Suprapubic skin (tissue), 4 donors: Measurements from ENCODE around the gene COL9A3. TPM values are rescaled to one million over a fixed set of nuclear protein-coding genes. Genes with fewer than 3 reads are reported as not detected.
"Not testable (repeated sequence)": the region's sequence is repeated elsewhere in the genome, so short reads cannot be mapped to it uniquely, and the experiment has no call there.

Experiments
- DNase-seq, 2 donors: peaks; one replicate each; pipeline ENCODE4 v3.0.0-alpha.2; 2019; ENCODE audit warnings: low spot score in 2 of 2
- H3K27ac ChIP-seq: fragments of 200-600 bp; sonication (generic); one replicate; pipeline ENCODE4 v1.5.1; 2019
- H3K27me3 ChIP-seq: fragments of 200-600 bp; sonication (generic); one replicate; pipeline ENCODE4 v1.5.1; 2019
- H3K36me3 ChIP-seq: fragments of 200-600 bp; sonication (generic); one replicate; pipeline ENCODE4 v1.5.1; 2019
- H3K4me1 ChIP-seq: fragments of 200-600 bp; sonication (generic); one replicate; pipeline ENCODE4 v1.5.1; 2019
- H3K4me3 ChIP-seq: fragments of 200-600 bp; sonication (generic); one replicate; pipeline ENCODE4 v1.5.1; 2019; ENCODE audit warnings: mild to moderate bottlenecking
- H3K9me3 ChIP-seq: fragments of 200-600 bp; sonication (generic); one replicate; pipeline ENCODE4 v1.5.1; 2019
- EP300 ChIP-seq: sonication (generic); formaldehyde crosslinking; IDR thresholded peaks from one replicate; pipeline ENCODE4 v1.6.1; 2017; ENCODE audit warnings: antibody characterized with exemption
- POLR2A ChIP-seq, 2 donors: fragments of 450-650 bp; IDR thresholded peaks; one replicate each; pipeline ENCODE4 v1.6.1; 2017; ENCODE audit warnings: antibody characterized with exemption in 2 of 2, mild to moderate bottlenecking in 2 of 2, moderate library complexity in 2 of 2
- POLR2AphosphoS5 ChIP-seq, 3 donors: sonication (generic); formaldehyde crosslinking; IDR thresholded peaks; one replicate each; pipeline ENCODE4 v1.6.1; 2017; ENCODE audit warnings: antibody characterized with exemption in 3 of 3
- WGBS: methylation state at CpG from one replicate; pipeline ENCODE4 v1.1.5; 2018; 5-methylcytosine and 5-hydroxymethylcytosine counted together
- total RNA-seq, 4 donors: library from RNA; depleted of rRNA; stranded (reverse); fragments of >200 nt; gene quantifications; one replicate each; pipeline ENCODE4 v1.1.0, GENCODE V29; 2016
- TF ChIP-seq, protein P1 (sequence below), 2 donors: fragments of 200-600 bp in 1 of 2; fragments of 450-650 bp in 1 of 2; sonication (generic) in 1 of 2; IDR thresholded peaks; one replicate each; pipeline ENCODE4 v1.5.1; 2016 to 2019; ENCODE audit warnings: antibody characterized with exemption in 2 of 2, mild to moderate bottlenecking in 1 of 2, moderate library complexity in 1 of 2

COL9A3 gene
- total RNA-seq, 4 donors from 2014 or later, result 6.1 to 11.3 (median 8.1) TPM

DNA sequence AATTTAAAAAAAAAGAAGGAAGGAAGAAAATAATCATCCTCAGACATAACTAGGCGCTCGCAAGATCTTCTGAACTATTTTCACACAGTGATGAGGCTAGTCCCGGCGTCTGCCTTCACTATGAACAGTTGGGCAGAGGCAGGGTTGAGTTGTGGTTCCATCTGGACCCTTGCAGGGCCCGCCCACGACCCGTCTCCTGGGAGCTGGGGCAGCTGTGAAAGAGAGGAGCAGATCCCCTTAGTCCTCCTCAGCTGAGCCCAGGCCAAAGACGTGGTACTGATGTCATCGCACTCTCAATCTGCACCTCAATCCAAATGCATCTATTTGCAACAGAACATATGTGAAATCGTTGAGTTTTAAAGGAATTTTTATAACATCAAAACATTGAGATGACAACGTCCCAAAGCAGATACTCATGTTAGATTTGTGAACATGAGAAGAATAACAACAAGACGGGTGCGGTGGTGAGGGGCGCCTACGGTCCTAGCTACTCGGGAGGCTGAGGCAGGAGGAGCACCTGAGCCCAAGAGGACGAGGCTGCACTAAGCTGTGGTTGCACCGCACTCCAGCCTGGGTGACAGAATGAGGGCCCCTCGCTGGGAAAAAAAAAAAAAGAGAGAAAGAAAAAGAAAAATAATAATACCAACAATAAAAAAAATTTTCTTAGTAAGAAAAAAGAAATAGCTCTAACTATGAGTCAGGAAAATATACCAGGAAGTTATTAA is 29.5 kb downstream of the COL9A3 start:
- 87% methylated on average over 19 of the region's 19 CpGs for WGBS
- H3K4me3 ChIP-seq, result no peak overlapping the region
- H3K27ac ChIP-seq, result no peak overlapping the region
- H3K4me1 ChIP-seq, result no peaks in the 10 kb centered on the region
- no peak for DNase-seq
- no peaks in the 10 kb centered on the region for H3K36me3 ChIP-seq
- no peaks in the 10 kb centered on the region for H3K9me3 ChIP-seq
- no peaks in the 10 kb centered on the region for H3K27me3 ChIP-seq
- TF ChIP-seq EP300, result no peak
- TF ChIP-seq POLR2A (IDR thresholded peaks at IDR 0.05), result no peak
- TF ChIP-seq, protein P1, sequence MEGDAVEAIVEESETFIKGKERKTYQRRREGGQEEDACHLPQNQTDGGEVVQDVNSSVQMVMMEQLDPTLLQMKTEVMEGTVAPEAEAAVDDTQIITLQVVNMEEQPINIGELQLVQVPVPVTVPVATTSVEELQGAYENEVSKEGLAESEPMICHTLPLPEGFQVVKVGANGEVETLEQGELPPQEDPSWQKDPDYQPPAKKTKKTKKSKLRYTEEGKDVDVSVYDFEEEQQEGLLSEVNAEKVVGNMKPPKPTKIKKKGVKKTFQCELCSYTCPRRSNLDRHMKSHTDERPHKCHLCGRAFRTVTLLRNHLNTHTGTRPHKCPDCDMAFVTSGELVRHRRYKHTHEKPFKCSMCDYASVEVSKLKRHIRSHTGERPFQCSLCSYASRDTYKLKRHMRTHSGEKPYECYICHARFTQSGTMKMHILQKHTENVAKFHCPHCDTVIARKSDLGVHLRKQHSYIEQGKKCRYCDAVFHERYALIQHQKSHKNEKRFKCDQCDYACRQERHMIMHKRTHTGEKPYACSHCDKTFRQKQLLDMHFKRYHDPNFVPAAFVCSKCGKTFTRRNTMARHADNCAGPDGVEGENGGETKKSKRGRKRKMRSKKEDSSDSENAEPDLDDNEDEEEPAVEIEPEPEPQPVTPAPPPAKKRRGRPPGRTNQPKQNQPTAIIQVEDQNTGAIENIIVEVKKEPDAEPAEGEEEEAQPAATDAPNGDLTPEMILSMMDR (IDR thresholded peaks at IDR 0.05), result no peak
- TF ChIP-seq POLR2AphosphoS5 (IDR thresholded peaks at IDR 0.05), result no peak

DNA sequence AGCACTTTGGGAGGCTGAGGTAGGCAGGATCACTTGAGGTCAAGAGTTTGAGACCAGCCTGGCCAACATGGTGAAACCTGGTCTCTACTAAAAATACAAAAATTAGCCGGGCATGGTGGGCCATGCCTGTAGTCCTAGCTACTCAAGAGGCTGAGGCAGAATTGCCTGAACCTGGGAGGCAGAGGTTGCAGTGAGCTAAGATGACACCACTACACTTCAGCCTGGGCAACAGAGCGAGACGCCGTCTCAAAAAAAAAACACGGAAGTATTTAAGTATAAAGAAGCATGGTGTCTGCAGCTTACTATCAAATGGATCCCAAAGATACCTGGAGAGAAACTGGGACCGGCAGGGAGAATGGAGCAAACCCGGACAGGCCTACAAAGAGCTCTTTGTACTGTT is 32.1 kb downstream of the COL9A3 start:
- H3K36me3 ChIP-seq, result peaks cover 17% of the 10 kb centered on the region
- 86% methylated on average over 7 of the region's 7 CpGs for WGBS
- H3K27ac ChIP-seq, result not testable (repeated sequence)

DNA sequence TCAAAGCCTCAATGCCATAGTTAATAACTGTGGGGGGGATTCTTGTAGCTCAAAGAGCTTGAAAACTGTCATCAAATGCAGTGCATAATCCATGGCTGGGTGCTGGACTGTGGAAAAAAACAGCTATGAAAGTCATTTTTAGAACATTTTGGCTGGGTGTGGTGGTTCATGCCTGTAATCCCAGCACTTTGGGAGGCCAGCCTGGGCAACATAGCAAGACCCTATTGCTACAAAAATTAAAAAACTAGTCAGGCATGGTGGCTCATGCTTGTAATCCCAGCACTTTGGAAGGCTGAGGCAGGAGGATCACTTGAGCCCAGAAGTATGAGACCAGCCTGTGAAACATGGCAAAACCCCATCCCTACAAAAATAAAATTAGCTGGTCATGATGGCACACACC is 32.6 kb downstream of the COL9A3 start:
- no peaks in the 10 kb centered on the region for H3K4me1 ChIP-seq
- no peaks in the 10 kb centered on the region for H3K27me3 ChIP-seq
- H3K36me3 ChIP-seq, result peaks cover 22% of the 10 kb centered on the region
- DNase-seq, result no peak
- no peak overlapping the region for H3K27ac ChIP-seq
- TF ChIP-seq POLR2A (IDR thresholded peaks at IDR 0.05) (no peak), EP300 (no peak), POLR2AphosphoS5 (IDR thresholded peaks at IDR 0.05) (no peak)
- TF ChIP-seq, protein P1 (IDR thresholded peaks at IDR 0.05), result no peak
- H3K9me3 ChIP-seq, result no peaks in the 10 kb centered on the region
- H3K4me3 ChIP-seq, result no peak overlapping the region

More for the DNA sequence above, 32.1 kb downstream of the COL9A3 start:
- H3K4me1 ChIP-seq, H3K9me3 ChIP-seq, H3K4me3 ChIP-seq, H3K27me3 ChIP-seq, DNase-seq: not testable (repeated sequence)

DNA sequence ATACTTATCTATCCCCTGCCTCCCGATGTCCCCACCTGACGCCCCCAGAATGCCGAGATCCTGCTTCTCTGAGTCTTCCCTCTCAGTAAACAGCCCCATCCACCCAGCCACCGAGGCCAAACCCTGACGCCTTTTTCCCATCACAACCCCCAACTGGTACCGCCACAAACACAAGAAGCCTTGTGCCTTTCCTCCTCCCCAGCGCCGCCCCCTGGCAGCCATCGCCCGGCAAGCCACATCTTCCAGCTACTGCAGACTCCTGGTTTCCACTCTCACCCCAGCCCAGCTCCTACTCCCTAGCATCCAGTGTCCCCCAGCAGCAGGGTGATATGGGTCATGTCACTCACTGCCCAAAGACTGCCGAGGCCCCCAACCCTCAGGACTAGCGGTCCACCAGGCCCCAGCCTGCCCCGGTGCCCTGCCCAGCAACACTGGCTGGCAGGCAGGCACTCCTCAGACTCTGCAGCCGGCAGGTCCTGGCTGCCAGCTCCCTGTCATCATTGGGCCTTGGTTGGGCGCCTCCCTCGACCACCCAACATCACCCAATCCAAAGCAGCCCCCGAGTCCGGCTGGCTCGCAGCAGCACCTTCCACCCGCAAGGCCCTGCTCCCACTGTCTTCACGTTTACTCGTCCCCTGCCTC is 33.6 kb downstream of the COL9A3 start:
- Histone ChIP-seq H3K4me1 (no peaks in the 10 kb centered on the region), H3K36me3 (peaks cover 26% of the 10 kb centered on the region), H3K9me3 (no peaks in the 10 kb centered on the region), H3K27ac (no peak overlapping the region), H3K27me3 (no peaks in the 10 kb centered on the region), H3K4me3 (no peak overlapping the region)
- no peak for DNase-seq
- TF ChIP-seq EP300 (no peak), POLR2AphosphoS5 (IDR thresholded peaks at IDR 0.05) (no peak), POLR2A (IDR thresholded peaks at IDR 0.05) (no peak)
- TF ChIP-seq, protein P1 (IDR thresholded peaks at IDR 0.05), result no peak
- WGBS, result 86% methylated on average over 22 of the region's 22 CpGs

DNA sequence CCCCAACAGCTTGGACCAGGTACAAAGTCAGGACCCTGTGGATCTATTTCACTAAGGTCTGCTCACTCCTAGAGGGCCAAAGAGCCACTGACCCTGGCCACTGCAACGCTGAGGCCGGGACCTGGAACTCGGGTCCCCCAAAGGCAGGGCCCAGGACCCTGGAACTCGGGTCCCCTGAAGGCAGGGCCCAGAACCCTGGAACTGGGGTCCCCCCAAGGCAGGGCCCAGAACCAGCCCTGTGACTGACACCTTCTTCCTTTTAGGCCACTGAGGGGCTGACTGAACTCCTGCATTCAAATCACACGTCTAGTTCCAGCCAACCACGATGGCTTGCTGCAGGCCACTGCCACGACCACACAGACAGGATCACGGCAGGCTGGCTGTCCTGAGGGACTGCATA is 35.3 kb downstream of the COL9A3 start:
- no peak overlapping the region for H3K27ac ChIP-seq
- H3K36me3 ChIP-seq, result peaks cover 32% of the 10 kb centered on the region
- H3K27me3 ChIP-seq, result no peaks in the 10 kb centered on the region
- TF ChIP-seq POLR2A (IDR thresholded peaks at IDR 0.05) (no peak), EP300 (no peak), POLR2AphosphoS5 (IDR thresholded peaks at IDR 0.05) (no peak)
- TF ChIP-seq, protein P1 (IDR thresholded peaks at IDR 0.05), result no peak
- no peak for DNase-seq
- 85% methylated on average over 5 of the region's 8 CpGs for WGBS
- no peak overlapping the region for H3K4me3 ChIP-seq
- peaks cover 6% of the 10 kb centered on the region for H3K4me1 ChIP-seq
- no peaks in the 10 kb centered on the region for H3K9me3 ChIP-seq
